GM23338 (cell line): ENCODE results near the gene SLC23A1. TPM values are rescaled to one million over a fixed set of nuclear protein-coding genes. Genes with fewer than 3 reads are reported as not detected.

ENCODE experiments used
- ATAC-seq: fragments of 200-7000 bp; cut with Tn5 transposase; 3 replicates; pipeline ENCODE4 v1.9.1; 2020
- DNase-seq: peaks from one replicate; pipeline ENCODE4 v3.0.0-alpha.2; 2015; ENCODE audit warnings: low spot score
- H2AFZ ChIP-seq: fragments of 200-600 bp; sonication (generic); 2 replicates; pipeline ENCODE4 v1.8.0; 2016; ENCODE audit warnings: antibody characterized with exemption, mild to moderate bottlenecking, moderate library complexity
- H3F3A ChIP-seq: fragments of 200-600 bp; sonication (generic); replicated peaks from 2 replicates; pipeline ENCODE4 v1.8.0; 2017; ENCODE audit warnings: antibody characterized with exemption, mixed run types, low read depth
- H3K27ac ChIP-seq: fragments of 200-600 bp; sonication (generic); 2 replicates; pipeline ENCODE4 v1.6.1; 2016; ENCODE audit warnings: low read depth
- H3K27me3 ChIP-seq: fragments of 200-600 bp; sonication (generic); 2 replicates; pipeline ENCODE4 v1.8.0; 2016; ENCODE audit warnings: mild to moderate bottlenecking, mixed run types, moderate library complexity; ENCODE audit not compliant: insufficient read depth
- H3K36me3 ChIP-seq: fragments of 200-600 bp; sonication (generic); 2 replicates; pipeline ENCODE4 v1.8.0; 2016; ENCODE audit warnings: mild to moderate bottlenecking; ENCODE audit not compliant: insufficient read depth
- H3K4me1 ChIP-seq: fragments of 200-600 bp; sonication (generic); 2 replicates; pipeline ENCODE4 v1.8.0; 2016; ENCODE audit warnings: mild to moderate bottlenecking, moderate library complexity; ENCODE audit not compliant: insufficient read depth
- H3K4me2 ChIP-seq: fragments of 200-600 bp; sonication (generic); 2 replicates; pipeline ENCODE4 v1.7.1; 2017; ENCODE audit warnings: mixed run types
- H3K4me3 ChIP-seq: fragments of 200-600 bp; sonication (generic); 2 replicates; pipeline ENCODE4 v1.6.1; 2016; ENCODE audit warnings: mixed run types
- H3K79me2 ChIP-seq: fragments of 200-600 bp; sonication (generic); replicated peaks from 2 replicates; pipeline ENCODE4 v1.8.0; 2017; ENCODE audit warnings: mild to moderate bottlenecking; ENCODE audit not compliant: insufficient read depth
- H3K9me2 ChIP-seq: fragments of 200-600 bp; sonication (generic); 2 replicates; pipeline ENCODE4 v1.8.0; 2017; ENCODE audit not compliant: insufficient read depth
- H4K20me1 ChIP-seq: fragments of 200-600 bp; sonication (generic); replicated peaks from 2 replicates; pipeline ENCODE4 v1.8.0; 2017; ENCODE audit warnings: mild to moderate bottlenecking; ENCODE audit not compliant: insufficient read depth
- H3K27ac Mint-ChIP-seq: 2 replicates; pipeline ENCODE4 v1.8.0; 2020; ENCODE audit warnings: inconsistent platforms, mild to moderate bottlenecking, moderate library complexity, mixed read lengths
- H3K27me3 Mint-ChIP-seq: 3 replicates; pipeline ENCODE4 v1.8.0; 2022; ENCODE audit warnings: low read depth, mild to moderate bottlenecking, moderate library complexity, mixed read lengths, inconsistent platforms; ENCODE audit not compliant: insufficient read depth, poor library complexity
- H3K36me3 Mint-ChIP-seq: 3 replicates; pipeline ENCODE4 v1.8.0; 2021; ENCODE audit warnings: low read depth, mild to moderate bottlenecking, inconsistent platforms, moderate library complexity, mixed read lengths
- H3K4me1 Mint-ChIP-seq: 3 replicates; pipeline ENCODE4 v1.8.0; 2020; ENCODE audit warnings: mild to moderate bottlenecking, inconsistent platforms, mixed read lengths
- H3K4me3 Mint-ChIP-seq: 3 replicates; pipeline ENCODE4 v1.8.0; 2021; ENCODE audit warnings: moderate library complexity, mild to moderate bottlenecking, inconsistent platforms, mixed read lengths
- H3K9me3 Mint-ChIP-seq: 3 replicates; pipeline ENCODE4 v1.8.0; 2020; ENCODE audit warnings: moderate library complexity, mild to moderate bottlenecking, inconsistent platforms, mixed read lengths
- CREB1 ChIP-seq: fragments of 250-450 bp; sonication (Bioruptor Pico); IDR thresholded peaks from 2 replicates; pipeline ENCODE4 v1.5.0; 2020; ENCODE audit warnings: low read depth, mild to moderate bottlenecking, moderate library complexity
- ETS1 ChIP-seq: IDR thresholded peaks from 2 replicates; pipeline ENCODE4 v1.6.1; 2016; ENCODE audit warnings: antibody characterized with exemption
- EZH2 ChIP-seq: fragments of 200-600 bp; sonication (generic); IDR thresholded peaks from one replicate; pipeline ENCODE4 v1.8.0; 2017; ENCODE audit warnings: antibody characterized with exemption, mild to moderate bottlenecking, low read depth; ENCODE audit not compliant: unreplicated experiment
- JUNB ChIP-seq: IDR thresholded peaks from one replicate; pipeline ENCODE4 v1.6.1; 2016; ENCODE audit warnings: antibody characterized with exemption; ENCODE audit not compliant: unreplicated experiment
- NANOG ChIP-seq: IDR thresholded peaks from 2 replicates; pipeline ENCODE4 v1.6.1; 2016; ENCODE audit warnings: antibody characterized with exemption, borderline replicate concordance
- POLR2AphosphoS5 ChIP-seq: IDR thresholded peaks from 2 replicates; pipeline ENCODE4 v1.6.1; 2016; ENCODE audit warnings: antibody characterized with exemption, low read depth
- REST ChIP-seq: IDR thresholded peaks from one replicate; pipeline ENCODE4 v1.6.1; 2018; ENCODE audit warnings: antibody characterized with exemption; ENCODE audit not compliant: unreplicated experiment
- STAT1 ChIP-seq: IDR thresholded peaks from one replicate; pipeline ENCODE4 v1.6.1; 2016; ENCODE audit warnings: antibody characterized with exemption; ENCODE audit not compliant: unreplicated experiment
- ZNF114 ChIP-seq: fragments of 250-450 bp; sonication (Bioruptor Pico); IDR thresholded peaks from 2 replicates; pipeline ENCODE4 v1.5.0; 2020; ENCODE audit warnings: mild to moderate bottlenecking, moderate library complexity
- ZNF331 ChIP-seq: fragments of 250-450 bp; sonication (Bioruptor Pico); IDR thresholded peaks from 2 replicates; pipeline ENCODE4 v1.5.0; 2020; ENCODE audit warnings: low read depth, mild to moderate bottlenecking, moderate library complexity
- polyA plus RNA-seq: library from polyadenylated mRNA; unstranded; fragments of >200 nt; fragmentation: Nextera tagmentation; extraction: Ambion mirVana; gene quantifications from 2 replicates; pipeline ENCODE4 v1.2.1, GENCODE V29; 2016
- total RNA-seq: library from RNA; depleted of rRNA; stranded (reverse); fragments of >200 nt; shearing (Covaris generic); gene quantifications from 2 replicates; pipeline ENCODE4 v1.2.3, GENCODE V29; 2014
- TF ChIP-seq, protein P1 (sequence below), 2 experiments: fragments of 200-600 bp in 1 of 2; sonication (generic) in 1 of 2; conservative IDR thresholded peaks; 2 replicates each; pipeline versions ENCODE4 v1.5.1 to v1.6.1; 2016 to 2017; ENCODE audit warnings: antibody characterized with exemption in 2 of 2, low read depth in 2 of 2, mild to moderate bottlenecking in 2 of 2, moderate library complexity in 1 of 2
- TF ChIP-seq, protein P2 (sequence below): fragments of 250-450 bp; sonication (Bioruptor Pico); IDR thresholded peaks from 2 replicates; pipeline ENCODE4 v1.5.0; 2020; ENCODE audit warnings: mild to moderate bottlenecking, moderate library complexity

SLC23A1 gene
- total and polyA plus RNA-seq, 2 experiments from 2014 or later: 0.29 TPM; not detected in 1

GRCh38 chr5:139386050-139386438 is 2.9 kb upstream of the SLC23A1 start:
- H3K79me2 ChIP-seq: no peaks in the 10 kb centered on the region
- no peaks in the 10 kb centered on the region for H3K27me3 ChIP-seq
- H2AFZ ChIP-seq: no peak overlapping the region
- no peaks in the 10 kb centered on the region for H3K9me2 ChIP-seq
- H3K27ac ChIP-seq: no peak overlapping the region
- no peaks in the 10 kb centered on the region for H4K20me1 ChIP-seq
- H3F3A ChIP-seq: no peaks in the 10 kb centered on the region
- TF ChIP-seq EZH2 (no peak), ZNF114 (CRISPR knock-in tag) (no peak), ZNF331 (CRISPR knock-in tag) (no peak), STAT1 (no peak), NANOG (no peak), POLR2AphosphoS5 (no peak), CREB1 (no peak), JUNB (no peak), ETS1 (no peak), REST (no peak)
- TF ChIP-seq, protein P1, sequence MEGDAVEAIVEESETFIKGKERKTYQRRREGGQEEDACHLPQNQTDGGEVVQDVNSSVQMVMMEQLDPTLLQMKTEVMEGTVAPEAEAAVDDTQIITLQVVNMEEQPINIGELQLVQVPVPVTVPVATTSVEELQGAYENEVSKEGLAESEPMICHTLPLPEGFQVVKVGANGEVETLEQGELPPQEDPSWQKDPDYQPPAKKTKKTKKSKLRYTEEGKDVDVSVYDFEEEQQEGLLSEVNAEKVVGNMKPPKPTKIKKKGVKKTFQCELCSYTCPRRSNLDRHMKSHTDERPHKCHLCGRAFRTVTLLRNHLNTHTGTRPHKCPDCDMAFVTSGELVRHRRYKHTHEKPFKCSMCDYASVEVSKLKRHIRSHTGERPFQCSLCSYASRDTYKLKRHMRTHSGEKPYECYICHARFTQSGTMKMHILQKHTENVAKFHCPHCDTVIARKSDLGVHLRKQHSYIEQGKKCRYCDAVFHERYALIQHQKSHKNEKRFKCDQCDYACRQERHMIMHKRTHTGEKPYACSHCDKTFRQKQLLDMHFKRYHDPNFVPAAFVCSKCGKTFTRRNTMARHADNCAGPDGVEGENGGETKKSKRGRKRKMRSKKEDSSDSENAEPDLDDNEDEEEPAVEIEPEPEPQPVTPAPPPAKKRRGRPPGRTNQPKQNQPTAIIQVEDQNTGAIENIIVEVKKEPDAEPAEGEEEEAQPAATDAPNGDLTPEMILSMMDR (conservative IDR thresholded peaks at IDR 0.05; ENCODE audit: low read depth in 2 of 2): no peak
- TF ChIP-seq, protein P2, sequence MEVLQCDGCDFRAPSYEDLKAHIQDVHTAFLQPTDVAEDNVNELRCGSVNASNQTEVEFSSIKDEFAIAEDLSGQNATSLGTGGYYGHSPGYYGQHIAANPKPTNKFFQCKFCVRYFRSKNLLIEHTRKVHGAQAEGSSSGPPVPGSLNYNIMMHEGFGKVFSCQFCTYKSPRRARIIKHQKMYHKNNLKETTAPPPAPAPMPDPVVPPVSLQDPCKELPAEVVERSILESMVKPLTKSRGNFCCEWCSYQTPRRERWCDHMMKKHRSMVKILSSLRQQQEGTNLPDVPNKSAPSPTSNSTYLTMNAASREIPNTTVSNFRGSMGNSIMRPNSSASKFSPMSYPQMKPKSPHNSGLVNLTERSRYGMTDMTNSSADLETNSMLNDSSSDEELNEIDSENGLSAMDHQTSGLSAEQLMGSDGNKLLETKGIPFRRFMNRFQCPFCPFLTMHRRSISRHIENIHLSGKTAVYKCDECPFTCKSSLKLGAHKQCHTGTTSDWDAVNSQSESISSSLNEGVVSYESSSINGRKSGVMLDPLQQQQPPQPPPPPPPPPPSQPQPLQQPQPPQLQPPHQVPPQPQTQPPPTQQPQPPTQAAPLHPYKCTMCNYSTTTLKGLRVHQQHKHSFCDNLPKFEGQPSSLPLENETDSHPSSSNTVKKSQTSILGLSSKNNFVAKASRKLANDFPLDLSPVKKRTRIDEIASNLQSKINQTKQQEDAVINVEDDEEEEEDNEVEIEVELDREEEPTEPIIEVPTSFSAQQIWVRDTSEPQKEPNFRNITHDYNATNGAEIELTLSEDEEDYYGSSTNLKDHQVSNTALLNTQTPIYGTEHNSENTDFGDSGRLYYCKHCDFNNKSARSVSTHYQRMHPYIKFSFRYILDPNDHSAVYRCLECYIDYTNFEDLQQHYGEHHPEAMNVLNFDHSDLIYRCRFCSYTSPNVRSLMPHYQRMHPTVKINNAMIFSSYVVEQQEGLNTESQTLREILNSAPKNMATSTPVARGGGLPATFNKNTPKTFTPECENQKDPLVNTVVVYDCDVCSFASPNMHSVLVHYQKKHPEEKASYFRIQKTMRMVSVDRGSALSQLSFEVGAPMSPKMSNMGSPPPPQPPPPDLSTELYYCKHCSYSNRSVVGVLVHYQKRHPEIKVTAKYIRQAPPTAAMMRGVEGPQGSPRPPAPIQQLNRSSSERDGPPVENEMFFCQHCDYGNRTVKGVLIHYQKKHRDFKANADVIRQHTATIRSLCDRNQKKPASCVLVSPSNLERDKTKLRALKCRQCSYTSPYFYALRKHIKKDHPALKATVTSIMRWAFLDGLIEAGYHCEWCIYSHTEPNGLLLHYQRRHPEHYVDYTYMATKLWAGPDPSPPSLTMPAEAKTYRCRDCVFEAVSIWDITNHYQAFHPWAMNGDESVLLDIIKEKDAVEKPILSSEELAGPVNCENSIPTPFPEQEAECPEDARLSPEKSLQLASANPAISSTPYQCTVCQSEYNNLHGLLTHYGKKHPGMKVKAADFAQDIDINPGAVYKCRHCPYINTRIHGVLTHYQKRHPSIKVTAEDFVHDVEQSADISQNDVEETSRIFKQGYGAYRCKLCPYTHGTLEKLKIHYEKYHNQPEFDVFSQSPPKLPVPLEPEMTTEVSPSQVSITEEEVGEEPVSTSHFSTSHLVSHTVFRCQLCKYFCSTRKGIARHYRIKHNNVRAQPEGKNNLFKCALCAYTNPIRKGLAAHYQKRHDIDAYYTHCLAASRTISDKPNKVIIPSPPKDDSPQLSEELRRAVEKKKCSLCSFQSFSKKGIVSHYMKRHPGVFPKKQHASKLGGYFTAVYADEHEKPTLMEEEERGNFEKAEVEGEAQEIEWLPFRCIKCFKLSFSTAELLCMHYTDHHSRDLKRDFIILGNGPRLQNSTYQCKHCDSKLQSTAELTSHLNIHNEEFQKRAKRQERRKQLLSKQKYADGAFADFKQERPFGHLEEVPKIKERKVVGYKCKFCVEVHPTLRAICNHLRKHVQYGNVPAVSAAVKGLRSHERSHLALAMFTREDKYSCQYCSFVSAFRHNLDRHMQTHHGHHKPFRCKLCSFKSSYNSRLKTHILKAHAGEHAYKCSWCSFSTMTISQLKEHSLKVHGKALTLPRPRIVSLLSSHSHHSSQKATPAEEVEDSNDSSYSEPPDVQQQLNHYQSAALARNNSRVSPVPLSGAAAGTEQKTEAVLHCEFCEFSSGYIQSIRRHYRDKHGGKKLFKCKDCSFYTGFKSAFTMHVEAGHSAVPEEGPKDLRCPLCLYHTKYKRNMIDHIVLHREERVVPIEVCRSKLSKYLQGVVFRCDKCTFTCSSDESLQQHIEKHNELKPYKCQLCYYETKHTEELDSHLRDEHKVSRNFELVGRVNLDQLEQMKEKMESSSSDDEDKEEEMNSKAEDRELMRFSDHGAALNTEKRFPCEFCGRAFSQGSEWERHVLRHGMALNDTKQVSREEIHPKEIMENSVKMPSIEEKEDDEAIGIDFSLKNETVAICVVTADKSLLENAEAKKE (CRISPR knock-in tag): no peak
- no peak for ATAC-seq
- no peaks in the 10 kb centered on the region; the same call in 2 of the 3 replicates for H3K36me3 Mint-ChIP-seq
- H3K36me3 ChIP-seq: no peaks in the 10 kb centered on the region
- H3K4me3 ChIP-seq: no peak overlapping the region
- peaks cover 16% of the 10 kb centered on the region for H3K27me3 Mint-ChIP-seq
- H3K4me1 ChIP-seq: peaks cover 12% of the 10 kb centered on the region
- no peaks in the 10 kb centered on the region for H3K9me3 Mint-ChIP-seq
- no peak overlapping the region for H3K4me2 ChIP-seq
- peaks cover 27% of the 10 kb centered on the region for H3K4me1 Mint-ChIP-seq
- no peak for DNase-seq
- H3K27ac Mint-ChIP-seq: no peak overlapping the region
- H3K4me3 Mint-ChIP-seq: no peak overlapping the region
